Subcutaneous abdominal adipose tissue (tissue), 5 donors: ENCODE data around the gene XYLT1.

Experiments
- H3K27ac ChIP-seq: one replicate; pipeline ENCODE4 v1.7.0; 2013; ENCODE audit warnings: low read depth, mild to moderate bottlenecking, inconsistent platforms, low read length, moderate library complexity
- H3K27me3 ChIP-seq, 5 donors: one replicate each; pipeline ENCODE4 v1.7.0; 2013; ENCODE audit warnings: low read length in 5 of 5, inconsistent platforms in 1 of 5; ENCODE audit not compliant: control insufficient read depth in 5 of 5, insufficient read depth in 4 of 5
- H3K36me3 ChIP-seq, 5 donors: one replicate each; pipeline ENCODE4 v1.7.0; 2013; ENCODE audit warnings: low read length in 5 of 5; ENCODE audit not compliant: control insufficient read depth in 5 of 5, insufficient read depth in 5 of 5
- H3K4me1 ChIP-seq, 5 donors: one replicate each; pipeline ENCODE4 v1.7.0; 2013; ENCODE audit warnings: low read length in 5 of 5, mild to moderate bottlenecking in 3 of 5, moderate library complexity in 1 of 5; ENCODE audit not compliant: control insufficient read depth in 5 of 5, insufficient read depth in 5 of 5
- H3K4me3 ChIP-seq, 5 donors: one replicate each; pipeline ENCODE4 v1.7.0; 2013; ENCODE audit warnings: low read length in 5 of 5, low read depth in 1 of 5
- H3K9ac ChIP-seq, 5 donors: one replicate each; pipeline ENCODE4 v1.7.0; 2013; ENCODE audit warnings: low read length in 5 of 5, mild to moderate bottlenecking in 4 of 5, moderate library complexity in 3 of 5
- H3K9me3 ChIP-seq, 5 donors: one replicate each; pipeline ENCODE4 v1.7.0; 2013; ENCODE audit warnings: low read length in 5 of 5; ENCODE audit not compliant: control insufficient read depth in 5 of 5
- donor health status: healthy.
- donor health status: healthy.
- donor health status: healthy.
- donor health status: healthy.
- donor health status: healthy.

The XYLT1 gene

GRCh38 chr16:17346621-17347569 is 123.9 kb downstream of the XYLT1 start:
- Histone ChIP-seq H3K9me3 (no peaks in the 10 kb centered on the region), H3K4me1 (peaks cover 2 to 50% (median 38%) of the 10 kb centered on the region in 5 donors), H3K9ac (no peak overlapping the region), H3K4me3 (no peak overlapping the region), H3K36me3 (no peaks in the 10 kb centered on the region), H3K27me3 (no peaks in the 10 kb centered on the region), H3K27ac (no peak overlapping the region)

GRCh38 chr16:17345043-17345442 is 125.7 kb downstream of the XYLT1 start:
- H3K9ac ChIP-seq = no peak overlapping the region
- peaks cover 2 to 44% (median 32%) of the 10 kb centered on the region in 5 donors for H3K4me1 ChIP-seq
- no peaks in the 10 kb centered on the region for H3K27me3 ChIP-seq

GRCh38 chr16:17343728-17344127 is 127.0 kb downstream of the XYLT1 start:
- H3K27me3 ChIP-seq = no peaks in the 10 kb centered on the region
- no peak overlapping the region for H3K27ac ChIP-seq
- H3K4me1 ChIP-seq = peaks cover 2 to 39% (median 32%) of the 10 kb centered on the region in 5 donors
- no peak overlapping the region for H3K4me3 ChIP-seq
- no peaks in the 10 kb centered on the region for H3K9me3 ChIP-seq
- no peak overlapping the region for H3K9ac ChIP-seq
- H3K36me3 ChIP-seq = no peaks in the 10 kb centered on the region

More at GRCh38 chr16:17345043-17345442, 125.7 kb downstream of the XYLT1 start:
- Histone ChIP-seq H3K27ac (no peak overlapping the region), H3K9me3 (no peaks in the 10 kb centered on the region), H3K36me3 (no peaks in the 10 kb centered on the region), H3K4me3 (no peak overlapping the region)

GRCh38 chr16:17343028-17343427 is 127.7 kb downstream of the XYLT1 start:
- no peak overlapping the region for H3K4me3 ChIP-seq
- H3K27ac ChIP-seq = no peak overlapping the region
- H3K27me3 ChIP-seq = no peaks in the 10 kb centered on the region
- no peaks in the 10 kb centered on the region for H3K9me3 ChIP-seq
- no peaks in the 10 kb centered on the region for H3K36me3 ChIP-seq
- no peak overlapping the region for H3K9ac ChIP-seq
- peaks cover 2 to 39% (median 32%) of the 10 kb centered on the region in 5 donors for H3K4me1 ChIP-seq

- peaks cover 2 to 35% (median 26%) of the 10 kb centered on the region in 5 donors for H3K4me1 ChIP-seq
- H3K9me3 ChIP-seq = no peaks in the 10 kb centered on the region
- H3K27me3 ChIP-seq = no peaks in the 10 kb centered on the region
- H3K36me3 ChIP-seq = no peaks in the 10 kb centered on the region
- H3K4me3 ChIP-seq = no peak overlapping the region
- no peak overlapping the region for H3K27ac ChIP-seq
- H3K9ac ChIP-seq = no peak overlapping the region
Observed at GRCh38 chr16:17342031-17342430, 128.7 kb downstream of the XYLT1 start.

- H3K27ac ChIP-seq = no peak overlapping the region
- H3K9ac ChIP-seq = no peak overlapping the region
- no peak overlapping the region for H3K4me3 ChIP-seq
- no peaks in the 10 kb centered on the region for H3K27me3 ChIP-seq
- peaks cover 4 to 29% (median 19%) of the 10 kb centered on the region in 5 donors for H3K4me1 ChIP-seq
- H3K36me3 ChIP-seq = no peaks in the 10 kb centered on the region
- no peaks in the 10 kb centered on the region for H3K9me3 ChIP-seq
Observed at GRCh38 chr16:17340804-17341203, 130.0 kb downstream of the XYLT1 start.

- Histone ChIP-seq H3K4me1 (peaks cover 2 to 24% (median 14%) of the 10 kb centered on the region in 5 donors), H3K27me3 (no peaks in the 10 kb centered on the region), H3K27ac (no peak overlapping the region), H3K36me3 (no peaks in the 10 kb centered on the region), H3K9me3 (no peaks in the 10 kb centered on the region), H3K9ac (no peak overlapping the region), H3K4me3 (no peak overlapping the region)
Observed at GRCh38 chr16:17339764-17340541, 130.8 kb downstream of the XYLT1 start.

GRCh38 chr16:17338244-17338643 is 132.5 kb downstream of the XYLT1 start:
- peaks cover 2 to 19% (median 6%) of the 10 kb centered on the region in 5 donors for H3K4me1 ChIP-seq
- no peaks in the 10 kb centered on the region for H3K27me3 ChIP-seq
- no peaks in the 10 kb centered on the region for H3K36me3 ChIP-seq
- H3K4me3 ChIP-seq = no peak overlapping the region
- no peak overlapping the region for H3K9ac ChIP-seq
- H3K9me3 ChIP-seq = no peaks in the 10 kb centered on the region
- no peak overlapping the region for H3K27ac ChIP-seq

- H3K27ac ChIP-seq = no peak overlapping the region
- peaks cover 2 to 15% (median 3%) of the 10 kb centered on the region in 5 donors for H3K4me1 ChIP-seq
- no peaks in the 10 kb centered on the region for H3K27me3 ChIP-seq
- no peaks in the 10 kb centered on the region for H3K9me3 ChIP-seq
- H3K9ac ChIP-seq = no peak overlapping the region
- no peaks in the 10 kb centered on the region for H3K36me3 ChIP-seq
- no peak overlapping the region for H3K4me3 ChIP-seq
Observed at GRCh38 chr16:17336530-17336900, 134.2 kb downstream of the XYLT1 start.
